ENCODE results near the gene LINGO3. TPM values are rescaled to one million over a fixed set of nuclear protein-coding genes. Genes with fewer than 3 reads are reported as not detected.

The LINGO3 gene
- total and polyA plus RNA-seq, 2 donors (not counting 3 experiments of a cell fraction or from before 2014, with no cell fraction given): not detected

DNA sequence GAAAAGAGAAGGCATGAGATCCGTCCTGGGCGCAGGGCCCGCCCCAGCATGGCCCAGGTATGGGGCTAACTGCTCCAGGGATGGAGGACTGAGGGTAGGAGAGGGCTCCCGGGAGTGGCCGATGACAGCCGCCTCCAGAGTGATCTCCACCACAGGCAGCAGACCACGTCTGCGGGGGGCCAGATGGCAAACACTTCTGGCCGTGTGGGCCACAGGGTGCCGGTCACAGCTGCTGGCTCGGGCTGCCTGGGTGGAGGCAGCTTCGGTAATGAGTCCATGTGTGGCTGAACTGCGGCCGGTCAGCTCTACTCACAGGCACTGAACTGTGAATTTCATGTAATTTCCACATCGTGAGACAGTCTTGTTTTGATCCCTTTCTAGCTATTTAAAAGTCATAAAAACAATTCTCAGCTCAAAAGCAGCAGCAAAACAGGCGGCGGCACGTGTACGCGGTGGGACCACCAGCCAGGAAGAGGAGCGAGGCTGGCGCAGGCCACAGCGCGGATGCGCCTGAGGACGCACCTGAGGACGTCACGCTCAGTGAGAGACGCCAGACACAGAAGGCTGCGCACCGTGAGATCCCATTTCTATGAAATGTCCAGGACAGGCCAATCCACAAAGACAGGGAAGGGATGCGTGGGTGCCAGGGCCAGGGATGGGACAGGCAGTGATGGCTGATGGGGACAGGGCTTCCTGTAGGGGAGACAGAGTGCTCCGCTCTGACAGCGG is 16.4 kb upstream of the LINGO3 start:
- DNase-seq (ENCODE audit: low read depth, low spot score): no peak
- dilution Hi-C loops (cut with MboI; ENCODE audit: extremely low pct_ligation_motif_present, low sequenced_read_pairs) (no loop called here), intact Hi-C loops (cut with micrococcal nuclease) (no loop called here)
- BruUV-seq (replicated peaks): no TSS peak
- no peak overlapping the region for H3K9ac ChIP-seq (replicated peaks; ENCODE audit: extremely low read depth, insufficient read depth, low read length)
- TF ChIP-seq, protein P1, sequence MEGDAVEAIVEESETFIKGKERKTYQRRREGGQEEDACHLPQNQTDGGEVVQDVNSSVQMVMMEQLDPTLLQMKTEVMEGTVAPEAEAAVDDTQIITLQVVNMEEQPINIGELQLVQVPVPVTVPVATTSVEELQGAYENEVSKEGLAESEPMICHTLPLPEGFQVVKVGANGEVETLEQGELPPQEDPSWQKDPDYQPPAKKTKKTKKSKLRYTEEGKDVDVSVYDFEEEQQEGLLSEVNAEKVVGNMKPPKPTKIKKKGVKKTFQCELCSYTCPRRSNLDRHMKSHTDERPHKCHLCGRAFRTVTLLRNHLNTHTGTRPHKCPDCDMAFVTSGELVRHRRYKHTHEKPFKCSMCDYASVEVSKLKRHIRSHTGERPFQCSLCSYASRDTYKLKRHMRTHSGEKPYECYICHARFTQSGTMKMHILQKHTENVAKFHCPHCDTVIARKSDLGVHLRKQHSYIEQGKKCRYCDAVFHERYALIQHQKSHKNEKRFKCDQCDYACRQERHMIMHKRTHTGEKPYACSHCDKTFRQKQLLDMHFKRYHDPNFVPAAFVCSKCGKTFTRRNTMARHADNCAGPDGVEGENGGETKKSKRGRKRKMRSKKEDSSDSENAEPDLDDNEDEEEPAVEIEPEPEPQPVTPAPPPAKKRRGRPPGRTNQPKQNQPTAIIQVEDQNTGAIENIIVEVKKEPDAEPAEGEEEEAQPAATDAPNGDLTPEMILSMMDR (IDR thresholded peaks at IDR 0.05; ENCODE audit: extremely low read depth in 1 of 2, insufficient read depth in 1 of 2, low read depth in 1 of 2, low read length in 2 of 2): no peak
- TF ChIP-seq POLR2A (IDR thresholded peaks at IDR 0.05; ENCODE audit: low read depth, low read length): no peak
- TF ChIP-seq JUN (IDR thresholded peaks at IDR 0.05; ENCODE audit: borderline replicate concordance, insufficient read depth, insufficient read length, low read depth): no peak
- TF ChIP-seq GATA2 (IDR thresholded peaks at IDR 0.05; ENCODE audit: insufficient read depth, insufficient read length, low read depth, low read length): no peak
- no peak for TF ChIP-seq FOS (IDR thresholded peaks at IDR 0.05; ENCODE audit: borderline replicate concordance, insufficient read depth, low read length)
- no peak for TF ChIP-seq EZH2 (IDR thresholded peaks at IDR 0.05; ENCODE audit: borderline replicate concordance, low read depth, low read length, severe bottlenecking)
- TF ChIP-seq MYC (IDR thresholded peaks at IDR 0.05; ENCODE audit: low read depth, low read length): no peak
- no peak for TF ChIP-seq MAX (IDR thresholded peaks at IDR 0.05; ENCODE audit: insufficient read depth, insufficient read length)
- no peak for TF ChIP-seq POLR2AphosphoS5 (IDR thresholded peaks at IDR 0.05; ENCODE audit: insufficient read depth, low read depth, low read length)
- H3K79me2 ChIP-seq (ENCODE audit: control insufficient read depth, insufficient read depth, low read length): peaks cover 28% of the 10 kb centered on the region
- POLR2A ChIA-PET: no interaction called here
- no peak for FAIRE-seq
- H3K4me2 ChIP-seq (ENCODE audit: insufficient read depth, low read length): no peak overlapping the region
- H2AFZ ChIP-seq (ENCODE audit: low read depth, low read length): no peak overlapping the region
- H4K20me1 ChIP-seq (replicated peaks; ENCODE audit: control insufficient read depth, extremely low read depth, insufficient read depth, low read length): no peaks in the 10 kb centered on the region
- no peak overlapping the region for H3K27ac ChIP-seq (ENCODE audit: insufficient read depth, low read depth, low read length)
- H3K36me3 ChIP-seq (ENCODE audit: control insufficient read depth in 2 of 2, extremely low read depth in 1 of 2, insufficient read depth in 2 of 2, low read length in 2 of 2): peaks cover 0 to 13% of the 10 kb centered on the region in 2 experiments
- H3K9me3 ChIP-seq (replicated peaks; ENCODE audit: control insufficient read depth, insufficient read depth, low read length): no peaks in the 10 kb centered on the region
- H3K27me3 ChIP-seq (ENCODE audit: control insufficient read depth in 2 of 2, insufficient read depth in 2 of 2, low read length in 2 of 2): no peaks in the 10 kb centered on the region
- no peaks in the 10 kb centered on the region for H3K9me1 ChIP-seq (replicated peaks; ENCODE audit: control insufficient read depth, extremely low read depth, insufficient read depth, low read length)
- CTCF ChIA-PET: interaction anchor here (0.8 kb wide), 1 partner anchor 9 kb away, joined by 3 read pairs; no protein-coding TSS in a partner anchor
- no peak overlapping the region for H3K4me3 ChIP-seq (replicated peaks in 1 of 3; ENCODE audit: insufficient read depth in 1 of 3, low read depth in 1 of 3, low read length in 3 of 3)
- H3K4me1 ChIP-seq (ENCODE audit: control insufficient read depth, extremely low read depth, insufficient read depth, low read length): peaks cover 12% of the 10 kb centered on the region

All from endothelial cell of umbilical vein (primary cell).